T-cell (primary cell): ENCODE results near the gene PPHLN1. TPM values are rescaled to one million over a fixed set of nuclear protein-coding genes. Genes with fewer than 3 reads are reported as not detected.
"Not testable (repeated sequence)": the region's sequence is repeated elsewhere in the genome, so short reads cannot be mapped to it uniquely, and the experiment has no call there.

Experiments used
- ATAC-seq, 4 experiments: fragments of 200-7000 bp in 3 of 4; fragments of 150-1000 bp in 1 of 4; cut with Tn5 transposase; replicated peaks in 1 of 4; 1 replicate in 3 of 4; 2 replicates in 1 of 4; pipeline ENCODE4 v1.10.0; 2021; ENCODE audit warnings: moderate library complexity in 3 of 4, mild to moderate bottlenecking in 2 of 4, moderate number of reproducible peaks in 1 of 4
- CTCF ChIA-PET, 2 donors: fragments of 300-600 bp; sonication (Branson Sonifier 250); formaldehyde crosslinking; loops; one replicate each; lab custom pipeline; 2022; ENCODE audit warnings: antibody characterized with exemption in 2 of 2; lab: Charles Lee
- POLR2A ChIA-PET, 2 donors: fragments of 300-600 bp; sonication (Branson Sonifier 250); formaldehyde crosslinking; loops; one replicate each; lab custom pipeline; 2022; ENCODE audit warnings: antibody characterized with exemption in 2 of 2; lab: Charles Lee
- DNase-seq, 35 experiments: peaks; one replicate each; pipeline versions ENCODE4 v3.0.0 to v3.0.0-alpha.2; 2013 to 2023
- H3K27ac ChIP-seq: one replicate; pipeline ENCODE4 v1.5.1; 2013; ENCODE audit warnings: low read length
- H3K27me3 ChIP-seq, 2 experiments: replicated peaks in 1 of 2; 1 replicate in 1 of 2; 2 replicates in 1 of 2; pipeline versions ENCODE4 v1.6.1 to v1.7.0; 2013; ENCODE audit warnings: low read length in 1 of 2, mixed read lengths in 1 of 2; ENCODE audit not compliant: control insufficient read depth in 2 of 2, insufficient read depth in 2 of 2; ENCODE audit errors: extremely low read depth in 1 of 2
- H3K36me3 ChIP-seq, 2 donors: 1 replicate in 1 of 2; 2 replicates in 1 of 2; pipeline versions ENCODE4 v1.6.1 to v1.7.0; 2013; ENCODE audit warnings: low read length in 1 of 2; ENCODE audit not compliant: control insufficient read depth in 2 of 2, insufficient read depth in 1 of 2; ENCODE audit errors: extremely low read depth in 1 of 2
- H3K4me1 ChIP-seq, 2 experiments: 1 replicate in 1 of 2; 2 replicates in 1 of 2; pipeline versions ENCODE4 v1.6.1 to v1.7.0; 2013; ENCODE audit warnings: low read length in 2 of 2, mixed read lengths in 1 of 2; ENCODE audit not compliant: insufficient read depth in 2 of 2, control insufficient read depth in 1 of 2; ENCODE audit errors: extremely low read depth in 1 of 2
- H3K4me3 ChIP-seq, 2 donors: 1 replicate in 1 of 2; 2 replicates in 1 of 2; pipeline versions ENCODE4 v1.5.1 to v1.7.0; 2013; ENCODE audit warnings: mild to moderate bottlenecking in 2 of 2, low read length in 1 of 2, moderate library complexity in 1 of 2; ENCODE audit not compliant: control insufficient read depth in 1 of 2; ENCODE audit errors: extremely low read depth in 1 of 2
- H3K9me3 ChIP-seq: 2 replicates; pipeline ENCODE4 v1.7.0; 2013
- H3K27ac Mint-ChIP-seq, 2 donors: one replicate each; pipeline ENCODE4 v1.8.0; 2020 to 2021; ENCODE audit warnings: mild to moderate bottlenecking in 2 of 2, mixed read lengths in 2 of 2
- H3K27me3 Mint-ChIP-seq, 2 donors: one replicate each; pipeline ENCODE4 v1.8.0; 2021 to 2022; ENCODE audit warnings: mixed read lengths in 2 of 2
- H3K36me3 Mint-ChIP-seq: one replicate; pipeline ENCODE4 v1.8.0; 2021; ENCODE audit warnings: mixed read lengths
- H3K4me1 Mint-ChIP-seq, 3 donors: one replicate each; pipeline ENCODE4 v1.8.0; 2020 to 2022; ENCODE audit warnings: mixed read lengths in 3 of 3, mild to moderate bottlenecking in 1 of 3
- H3K4me3 Mint-ChIP-seq, 3 donors: one replicate each; pipeline ENCODE4 v1.8.0; 2020 to 2022; ENCODE audit warnings: mild to moderate bottlenecking in 3 of 3, mixed read lengths in 3 of 3, moderate library complexity in 3 of 3
- H3K9me3 Mint-ChIP-seq, 3 donors: one replicate each; pipeline ENCODE4 v1.8.0; 2020 to 2022; ENCODE audit warnings: mixed read lengths in 3 of 3
- WGBS: methylation state at CpG from one replicate; pipeline ENCODE4 v1.1.5; 2013; ENCODE audit warnings: missing lambda C conversion rate; ENCODE audit not compliant: insufficient coverage; 5-methylcytosine and 5-hydroxymethylcytosine counted together
- total RNA-seq, 35 experiments: library from RNA in 6 of 35; stranded (reverse) in 6 of 35; fragments of 120-200 nt in 1 of 35; gene quantifications; one replicate each; pipeline versions ENCODE4 v1.2.1 to v1.2.4 and lab custom pipeline; 2013 to 2026

PPHLN1 gene
- total RNA-seq, 5 donors from 2014 or later (not counting 1 experiment from before 2014, with no cell fraction given): 70.8 to 98.9 (median 80.8) TPM

DNA sequence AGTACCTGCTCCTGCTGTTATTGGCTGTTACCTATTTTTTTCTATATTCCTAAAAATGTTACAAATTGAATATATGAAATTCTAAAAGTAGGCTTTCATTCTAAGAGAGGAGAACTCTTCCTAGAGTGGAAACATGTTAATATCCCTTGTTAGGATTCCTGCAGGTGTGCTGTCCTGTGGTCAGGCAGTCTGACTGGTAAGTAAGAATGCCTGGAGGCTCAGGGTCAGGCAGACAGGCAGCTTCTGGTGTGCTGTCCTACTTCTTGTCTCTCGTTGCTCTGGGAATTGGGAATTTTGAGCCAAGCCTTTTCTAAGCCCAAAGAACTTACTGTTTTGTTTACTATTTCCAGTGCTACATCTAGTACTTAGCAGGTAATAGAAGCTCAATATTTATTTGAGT lies 10.3 kb downstream of the PPHLN1 start:
- peaks cover 0 to 7% of the 10 kb centered on the region in 2 experiments for H3K4me1 ChIP-seq
- DNase-seq: no peak
- no CpG with 5 or more reads among the region's 1 CpG for WGBS
- no peak overlapping the region for H3K27ac Mint-ChIP-seq
- no peak overlapping the region for H3K27ac ChIP-seq
- no peak overlapping the region for H3K4me3 Mint-ChIP-seq
- ChIA-PET CTCF (interaction anchor here in 1 of 2 donors (1.2 to 1.6 kb wide), 3 partner anchors 9 to 36 kb away, joined by 3 to 4 read pairs (median 4); partner anchors contain the start of genes PPHLN1 and ZCRB1), POLR2A (interaction anchor here in 1 of 2 donors (1.2 kb wide), 1 partner anchor 10 kb away, joined by 3 read pairs; the partner anchor contains the start of genes PPHLN1 and ZCRB1)
- H3K9me3 ChIP-seq: no peaks in the 10 kb centered on the region
- H3K27me3 ChIP-seq: no peaks in the 10 kb centered on the region
- peaks cover 58 to 60% (median 60%) of the 10 kb centered on the region in 3 donors for H3K4me1 Mint-ChIP-seq
- no peaks in the 10 kb centered on the region for H3K27me3 Mint-ChIP-seq
- ATAC-seq: no peak
- H3K36me3 Mint-ChIP-seq: peaks cover 26% of the 10 kb centered on the region
- H3K4me3 ChIP-seq: no peak overlapping the region
- H3K9me3 Mint-ChIP-seq: no peaks in the 10 kb centered on the region
- H3K36me3 ChIP-seq: peaks cover 0 to 13% of the 10 kb centered on the region in 2 donors

DNA sequence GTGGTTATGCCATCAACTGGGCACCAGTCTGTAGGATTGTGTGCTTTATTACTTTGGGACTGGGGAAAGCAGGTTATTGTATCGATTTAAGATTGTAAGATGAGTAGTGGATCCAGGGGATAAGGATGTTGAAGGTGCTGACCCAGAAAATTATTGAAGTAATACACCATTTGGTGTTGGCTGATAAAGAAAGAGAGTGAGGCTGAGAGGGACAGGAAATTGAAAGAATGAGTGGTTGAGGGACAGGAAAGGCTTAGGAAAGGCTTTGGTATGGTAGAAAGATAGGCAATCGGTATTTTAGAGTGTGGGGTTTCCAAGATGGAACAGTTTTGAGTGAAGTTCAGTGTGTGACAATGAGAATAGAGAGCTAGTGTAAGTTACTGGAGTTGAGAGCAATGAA lies 12.3 kb downstream of the PPHLN1 start:
- H3K27me3 ChIP-seq: no peaks in the 10 kb centered on the region

DNA sequence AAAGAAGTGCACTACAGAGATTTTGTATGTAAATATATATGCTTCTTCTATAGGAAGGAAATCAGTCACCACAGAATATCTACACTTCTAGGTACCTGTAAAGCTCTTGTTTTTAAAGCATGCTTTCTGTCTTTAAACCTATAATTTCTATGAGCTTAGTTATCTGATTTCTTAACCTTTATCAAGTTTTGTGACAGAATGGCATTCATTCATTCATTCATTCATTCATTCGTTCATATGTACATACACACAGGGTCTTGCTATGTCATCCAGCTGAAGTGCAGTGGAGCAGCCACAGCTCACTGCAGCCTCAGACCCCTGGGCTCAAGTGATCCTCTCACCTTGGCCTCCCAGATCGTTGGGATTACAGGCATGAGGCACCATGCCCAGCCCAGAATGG lies 16.1 kb downstream of the PPHLN1 start:
- H3K27me3 Mint-ChIP-seq: no peaks in the 10 kb centered on the region
- Histone ChIP-seq H3K4me3 (no peak overlapping the region), H3K36me3 (peaks cover 3 to 6% of the 10 kb centered on the region in 2 donors), H3K27ac (no peak overlapping the region), H3K27me3 (no peaks in the 10 kb centered on the region), H3K9me3 (no peaks in the 10 kb centered on the region), H3K4me1 (peaks cover 3 to 8% of the 10 kb centered on the region in 2 experiments)
- 100% methylated on average over 2 of the region's 2 CpGs for WGBS
- H3K4me3 Mint-ChIP-seq: no peak overlapping the region
- CTCF ChIA-PET: interaction anchor here (1.0 to 1.2 kb wide), 3 partner anchors 10 to 30 kb away, joined by 3 to 7 read pairs (median 4); no protein-coding TSS in a partner anchor
- DNase-seq: no peak
- no peaks in the 10 kb centered on the region for H3K9me3 Mint-ChIP-seq
- no peak for ATAC-seq
- H3K27ac Mint-ChIP-seq: no peak overlapping the region
- peaks cover 47 to 57% (median 56%) of the 10 kb centered on the region in 3 donors for H3K4me1 Mint-ChIP-seq
- H3K36me3 Mint-ChIP-seq: peaks cover 32% of the 10 kb centered on the region
- POLR2A ChIA-PET: interaction anchor here in 1 of 2 donors (1.1 kb wide), 1 partner anchor 16 kb away, joined by 3 read pairs; no protein-coding TSS in a partner anchor

More for the DNA sequence above, 12.3 kb downstream of the PPHLN1 start:
- Histone ChIP-seq H3K4me1 (peaks cover 3 to 8% of the 10 kb centered on the region in 2 experiments), H3K36me3 (peaks cover 3 to 13% of the 10 kb centered on the region in 2 donors), H3K27ac (no peak overlapping the region), H3K4me3 (no peak overlapping the region), H3K9me3 (no peaks in the 10 kb centered on the region)
- ATAC-seq: no peak
- Mint-ChIP-seq H3K27me3 (no peaks in the 10 kb centered on the region), H3K4me3 (peak overlapping the region in 1 of 3 donors; percentile 2), H3K9me3 (no peaks in the 10 kb centered on the region), H3K27ac (no peak overlapping the region), H3K36me3 (peaks cover 31% of the 10 kb centered on the region), H3K4me1 (peaks cover 54 to 58% (median 56%) of the 10 kb centered on the region in 3 donors)
- 78% methylated on average over 2 of the region's 2 CpGs for WGBS
- no peak for DNase-seq
- ChIA-PET POLR2A (interaction anchor here (0.6 to 0.9 kb wide), 2 partner anchors 9 to 62 kb away, joined by 3 to 5 read pairs; no protein-coding TSS in a partner anchor), CTCF (no interaction called here)

DNA sequence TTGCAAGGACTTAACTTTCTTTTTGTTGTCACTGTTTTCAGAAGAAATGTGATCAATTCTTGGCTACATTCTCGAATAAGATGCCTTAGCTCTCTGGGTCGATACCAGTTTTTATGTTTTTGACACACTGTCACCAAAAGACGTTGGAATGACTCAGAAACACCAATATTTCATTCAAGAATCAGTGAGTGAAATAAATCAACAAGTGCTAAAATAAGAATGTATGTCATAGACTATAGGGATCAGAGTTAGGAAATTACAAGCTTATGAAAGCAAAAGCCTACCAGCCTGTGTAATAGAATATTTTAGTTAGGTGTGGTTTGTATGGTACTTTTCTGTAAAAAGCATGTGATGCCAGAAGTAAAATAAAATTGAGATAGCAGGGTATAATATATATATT lies 17.8 kb downstream of the PPHLN1 start:
- H3K36me3 Mint-ChIP-seq: peaks cover 28% of the 10 kb centered on the region
- H3K4me3 ChIP-seq: no peak overlapping the region
- ATAC-seq (no peak), DNase-seq (no peak)
- WGBS: 59% methylated on average over 2 of the region's 3 CpGs
- H3K27me3 Mint-ChIP-seq: no peaks in the 10 kb centered on the region
- POLR2A ChIA-PET: interaction anchor here in 1 of 2 donors (0.5 to 1.0 kb wide), 2 partner anchors 9 to 44 kb away, joined by 3 to 6 read pairs; no protein-coding TSS in a partner anchor
- peaks cover 3% of the 10 kb centered on the region in 2 experiments for H3K4me1 ChIP-seq
- CTCF ChIA-PET: no interaction called here
- no peaks in the 10 kb centered on the region for H3K27me3 ChIP-seq
- H3K9me3 ChIP-seq: no peaks in the 10 kb centered on the region
- peaks cover 0 to 3% of the 10 kb centered on the region in 2 donors for H3K36me3 ChIP-seq
- H3K27ac ChIP-seq: no peak overlapping the region
- H3K27ac Mint-ChIP-seq: no peak overlapping the region
- H3K4me3 Mint-ChIP-seq: no peak overlapping the region
- peaks cover 38 to 54% (median 53%) of the 10 kb centered on the region in 3 donors for H3K4me1 Mint-ChIP-seq
- no peaks in the 10 kb centered on the region for H3K9me3 Mint-ChIP-seq

DNA sequence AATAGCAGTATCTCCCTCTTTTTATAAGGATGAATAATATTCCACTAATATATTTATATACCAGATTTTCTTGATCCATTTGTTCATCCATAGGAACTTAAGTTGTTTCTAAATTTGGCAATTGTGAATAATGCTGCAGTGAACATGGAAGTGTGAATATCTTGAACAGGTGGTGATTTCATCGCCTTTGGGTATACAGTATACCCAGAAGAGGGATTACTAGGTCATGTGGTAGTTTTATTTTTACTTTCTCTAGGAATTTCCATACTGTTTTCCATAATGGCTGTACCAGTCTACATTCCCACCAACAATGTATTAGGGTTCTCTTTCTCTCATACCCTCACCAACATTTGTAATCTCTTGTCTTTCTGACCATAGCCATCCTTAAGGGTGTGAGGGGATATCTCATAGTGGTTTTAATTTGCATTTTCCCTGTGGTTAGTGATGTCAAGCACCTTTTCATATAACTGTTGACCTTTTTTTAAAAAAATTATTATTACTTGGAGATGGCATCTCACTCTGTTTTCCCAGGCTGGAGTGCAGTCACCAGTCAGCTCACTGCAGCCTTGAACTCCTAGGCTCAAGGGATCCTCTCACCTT lies 20.5 kb downstream of the PPHLN1 start:
- Mint-ChIP-seq H3K27ac (no peak overlapping the region), H3K27me3 (no peaks in the 10 kb centered on the region), H3K4me3 (no peak overlapping the region), H3K4me1 (peaks cover 34 to 44% (median 44%) of the 10 kb centered on the region in 3 donors), H3K9me3 (no peaks in the 10 kb centered on the region), H3K36me3 (peaks cover 19% of the 10 kb centered on the region)
- Histone ChIP-seq H3K4me1 (peaks cover 3% of the 10 kb centered on the region in 2 experiments), H3K9me3 (no peaks in the 10 kb centered on the region), H3K4me3 (no peak overlapping the region), H3K36me3 (peaks cover 0 to 3% of the 10 kb centered on the region in 2 donors), H3K27me3 (no peaks in the 10 kb centered on the region), H3K27ac (no peak overlapping the region)
- ChIA-PET POLR2A (interaction anchor here in 1 of 2 donors (0.8 kb wide), 1 partner anchor 8 kb away, joined by 3 read pairs; no protein-coding TSS in a partner anchor), CTCF (interaction anchor here (1.2 to 1.8 kb wide), 3 partner anchors 13 to 26 kb away, joined by 4 to 7 read pairs (median 4); no protein-coding TSS in a partner anchor)
- no peak for DNase-seq
- ATAC-seq: no peak
- no CpG with 5 or more reads among the region's 1 CpG for WGBS

DNA sequence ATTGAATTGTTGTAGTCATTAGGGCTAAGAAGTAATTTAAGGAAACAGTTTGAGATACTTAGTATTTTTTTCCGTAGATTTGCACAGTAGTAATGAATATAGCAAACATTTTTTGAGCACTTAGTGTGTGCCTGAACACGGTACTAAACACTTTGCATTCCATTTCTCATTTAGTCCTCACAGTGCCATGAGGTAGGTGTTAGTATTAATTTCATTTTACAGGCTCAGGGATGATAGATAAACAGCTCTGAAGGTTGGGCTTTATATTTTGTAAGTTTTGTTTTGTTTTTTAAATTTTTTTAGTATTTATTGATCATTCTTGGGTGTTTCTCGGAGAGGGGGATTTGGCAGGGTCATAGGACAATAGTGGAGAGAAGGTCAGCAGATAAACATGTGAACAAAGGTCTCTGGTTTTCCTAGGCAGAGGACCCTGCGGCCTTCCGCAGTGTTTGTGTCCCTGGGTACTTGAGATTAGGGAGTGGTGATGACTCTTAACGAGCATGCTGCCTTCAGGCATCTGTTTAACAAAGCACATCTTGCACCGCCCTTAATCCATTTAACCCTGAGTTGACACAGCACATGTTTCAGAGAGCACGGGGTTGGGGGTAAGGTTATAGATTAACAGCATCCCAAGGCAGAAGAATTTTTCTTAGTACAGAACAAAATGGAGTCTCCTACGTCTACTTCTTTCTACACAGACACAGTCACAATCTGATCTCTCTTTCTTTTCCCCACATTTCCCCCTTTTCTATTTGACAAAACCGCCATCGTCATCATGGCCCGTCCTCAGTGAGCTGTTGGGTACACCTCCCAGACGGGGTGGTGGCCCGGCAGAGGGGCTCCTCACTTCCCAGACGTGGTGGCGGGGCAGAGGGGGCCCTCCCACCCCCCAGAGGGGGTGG lies 23.4 kb downstream of the PPHLN1 start:
- H3K9me3 Mint-ChIP-seq, H3K4me1 ChIP-seq, ATAC-seq, H3K4me3 Mint-ChIP-seq, H3K4me3 ChIP-seq, H3K9me3 ChIP-seq, H3K27me3 Mint-ChIP-seq, DNase-seq, POLR2A ChIA-PET, H3K27ac Mint-ChIP-seq, H3K27ac ChIP-seq, H3K27me3 ChIP-seq: not testable (repeated sequence)
- Mint-ChIP-seq H3K36me3 (peaks cover 11% of the 10 kb centered on the region), H3K4me1 (peaks cover 10 to 23% (median 20%) of the 10 kb centered on the region in 3 donors)
- CTCF ChIA-PET: interaction anchor here (0.6 to 1.4 kb wide), 3 partner anchors 18 to 90 kb away, joined by 3 read pairs; no protein-coding TSS in a partner anchor
- 100% methylated on average over 3 of the region's 16 CpGs for WGBS
- peaks cover 0 to 10% of the 10 kb centered on the region in 2 donors for H3K36me3 ChIP-seq
